Cardiac muscle cell (in vitro differentiated cells and primary cell): ENCODE results near the gene PTPRK. TPM values are rescaled to one million over a fixed set of nuclear protein-coding genes. Genes with fewer than 3 reads are reported as not detected.

Experiments used
- DNase-seq, 2 donors: peaks; one replicate each; pipeline versions ENCODE4 v3.0.0 to v3.0.0-alpha.2; 2010 to 2017; ENCODE audit warnings: low read depth in 1 of 2, low spot score in 1 of 2
- H3K27ac ChIP-seq: fragments of 200-600 bp; sonication (generic); 2 replicates; pipeline ENCODE4 v1.5.1; 2016
- H3K27me3 ChIP-seq: fragments of 200-600 bp; sonication (generic); 2 replicates; pipeline ENCODE4 v1.6.0; 2016; ENCODE audit warnings: control low read depth
- H3K36me3 ChIP-seq: fragments of 200-600 bp; sonication (generic); 2 replicates; pipeline ENCODE4 v1.5.1; 2016; ENCODE audit warnings: control low read depth
- H3K4me1 ChIP-seq: fragments of 200-600 bp; sonication (generic); 2 replicates; pipeline ENCODE4 v1.8.1; 2017; ENCODE audit warnings: low read depth, mild to moderate bottlenecking, mixed run types
- H3K4me3 ChIP-seq: fragments of 200-600 bp; sonication (generic); 2 replicates; pipeline ENCODE4 v1.5.1; 2016; ENCODE audit warnings: mild to moderate bottlenecking
- H3K9me3 ChIP-seq: fragments of 200-600 bp; sonication (generic); 2 replicates; pipeline ENCODE4 v1.5.1; 2017; ENCODE audit warnings: low read depth, mild to moderate bottlenecking, control low read depth
- polyA plus RNA-seq: library from polyadenylated mRNA; unstranded; fragments of >200 nt; fragmentation: Nextera tagmentation; extraction: Ambion mirVana; gene quantifications from 2 replicates; pipeline ENCODE4 v1.2.1, GENCODE V29; 2016
- total RNA-seq: library from RNA; depleted of rRNA; stranded (reverse); fragments of >200 nt; gene quantifications from 2 replicates; pipeline ENCODE4 v1.2.3, GENCODE V29; 2016
- TF ChIP-seq, protein P1 (sequence below): IDR thresholded peaks from 2 replicates; pipeline ENCODE4 v1.5.1; 2012; ENCODE audit warnings: low read depth, mild to moderate bottlenecking, low read length

Gene PTPRK
- total and polyA plus RNA-seq, 2 experiments from 2014 or later = 48.3 to 73.1 TPM

DNA sequence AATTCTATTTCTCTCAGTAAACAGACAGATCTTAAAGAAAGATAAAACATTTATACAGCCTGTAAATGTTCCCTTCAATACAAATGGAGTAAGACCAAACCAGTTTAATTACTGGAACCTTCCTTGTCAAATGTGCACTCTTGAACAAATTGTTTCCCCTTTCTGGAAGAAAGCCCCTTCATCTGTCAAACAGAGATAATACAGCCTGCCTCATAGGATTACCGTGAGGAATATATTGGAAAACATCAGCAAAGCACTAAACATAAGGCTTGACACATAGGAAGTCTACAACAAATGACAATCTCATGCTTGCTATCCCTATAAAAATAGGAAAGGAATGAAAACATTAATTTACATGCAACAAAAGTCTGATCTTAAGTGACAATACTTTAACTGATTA lies 173.8 kb downstream of the PTPRK start:
- TF ChIP-seq, protein P1, sequence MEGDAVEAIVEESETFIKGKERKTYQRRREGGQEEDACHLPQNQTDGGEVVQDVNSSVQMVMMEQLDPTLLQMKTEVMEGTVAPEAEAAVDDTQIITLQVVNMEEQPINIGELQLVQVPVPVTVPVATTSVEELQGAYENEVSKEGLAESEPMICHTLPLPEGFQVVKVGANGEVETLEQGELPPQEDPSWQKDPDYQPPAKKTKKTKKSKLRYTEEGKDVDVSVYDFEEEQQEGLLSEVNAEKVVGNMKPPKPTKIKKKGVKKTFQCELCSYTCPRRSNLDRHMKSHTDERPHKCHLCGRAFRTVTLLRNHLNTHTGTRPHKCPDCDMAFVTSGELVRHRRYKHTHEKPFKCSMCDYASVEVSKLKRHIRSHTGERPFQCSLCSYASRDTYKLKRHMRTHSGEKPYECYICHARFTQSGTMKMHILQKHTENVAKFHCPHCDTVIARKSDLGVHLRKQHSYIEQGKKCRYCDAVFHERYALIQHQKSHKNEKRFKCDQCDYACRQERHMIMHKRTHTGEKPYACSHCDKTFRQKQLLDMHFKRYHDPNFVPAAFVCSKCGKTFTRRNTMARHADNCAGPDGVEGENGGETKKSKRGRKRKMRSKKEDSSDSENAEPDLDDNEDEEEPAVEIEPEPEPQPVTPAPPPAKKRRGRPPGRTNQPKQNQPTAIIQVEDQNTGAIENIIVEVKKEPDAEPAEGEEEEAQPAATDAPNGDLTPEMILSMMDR = no peak
- no peaks in the 10 kb centered on the region for H3K27me3 ChIP-seq
- no peak overlapping the region for H3K4me3 ChIP-seq
- H3K4me1 ChIP-seq = peaks cover 21% of the 10 kb centered on the region
- H3K27ac ChIP-seq = no peak overlapping the region
- no peak for DNase-seq
- no peaks in the 10 kb centered on the region for H3K36me3 ChIP-seq
- no peaks in the 10 kb centered on the region for H3K9me3 ChIP-seq

- DNase-seq = no peak
- no peaks in the 10 kb centered on the region for H3K9me3 ChIP-seq
- H3K27ac ChIP-seq = no peak overlapping the region
- peaks cover 27% of the 10 kb centered on the region for H3K4me1 ChIP-seq
- TF ChIP-seq, protein P1 = no peak
- no peak overlapping the region for H3K4me3 ChIP-seq
- no peaks in the 10 kb centered on the region for H3K27me3 ChIP-seq
- no peaks in the 10 kb centered on the region for H3K36me3 ChIP-seq
Observed at GRCh38 chr6:128345278-128345677, 175.1 kb downstream of the PTPRK start.

- Histone ChIP-seq H3K36me3 (no peaks in the 10 kb centered on the region), H3K27ac (no peak overlapping the region), H3K27me3 (no peaks in the 10 kb centered on the region), H3K4me1 (peaks cover 43% of the 10 kb centered on the region), H3K9me3 (no peaks in the 10 kb centered on the region), H3K4me3 (no peak overlapping the region)
- TF ChIP-seq, protein P1 = no peak
- DNase-seq = no peak
Observed at GRCh38 chr6:128343706-128344105, 176.7 kb downstream of the PTPRK start.

DNA sequence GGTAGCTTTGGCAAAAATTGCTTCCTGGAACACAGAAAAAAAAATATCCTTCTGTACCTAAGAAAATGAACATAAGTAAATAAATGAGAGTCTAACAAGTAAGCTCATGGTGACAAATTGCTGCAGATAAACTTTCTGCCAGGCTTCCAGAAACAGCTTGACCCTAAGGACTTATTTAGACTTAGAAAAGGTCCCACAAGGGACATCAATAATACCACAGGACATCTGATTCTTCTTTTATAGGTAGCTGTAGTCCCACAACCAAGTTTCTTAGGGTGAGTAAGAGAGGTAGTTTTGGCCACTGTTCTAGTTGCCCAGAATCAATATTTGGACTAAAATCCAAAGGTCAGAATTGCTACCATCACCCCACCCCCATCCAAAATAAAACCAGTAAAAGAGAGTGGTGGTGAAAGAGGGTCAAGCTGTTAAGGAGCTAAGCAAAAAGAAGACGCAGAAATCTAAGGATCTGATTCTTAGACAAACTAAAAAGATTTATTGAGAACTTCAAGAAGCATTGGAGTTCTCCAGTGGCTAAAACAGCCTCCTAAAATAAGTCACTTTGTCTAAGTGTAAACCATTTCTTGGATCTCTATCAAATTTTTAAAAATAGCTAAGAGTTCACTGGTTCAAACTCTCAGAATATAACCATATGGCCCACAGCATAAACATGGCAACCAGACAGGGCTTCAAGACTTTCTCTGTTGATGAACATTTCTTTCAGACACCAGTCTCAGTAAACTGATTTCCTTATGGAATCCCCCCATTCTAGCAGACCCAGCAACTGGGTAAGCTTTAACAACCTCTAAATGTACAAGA lies 180.6 kb downstream of the PTPRK start:
- peak in 1 of 2 donors; percentile 5 for DNase-seq
- Histone ChIP-seq H3K4me1 (peaks cover 28% of the 10 kb centered on the region), H3K36me3 (no peaks in the 10 kb centered on the region), H3K27me3 (no peaks in the 10 kb centered on the region), H3K27ac (peak overlapping the region; percentile 75), H3K4me3 (no peak overlapping the region), H3K9me3 (no peaks in the 10 kb centered on the region)
- TF ChIP-seq, protein P1 = no peak

- no peaks in the 10 kb centered on the region for H3K36me3 ChIP-seq
- H3K27ac ChIP-seq = no peak overlapping the region
- TF ChIP-seq, protein P1 = no peak
- no peaks in the 10 kb centered on the region for H3K27me3 ChIP-seq
- DNase-seq = no peak
- no peak overlapping the region for H3K4me3 ChIP-seq
- no peaks in the 10 kb centered on the region for H3K9me3 ChIP-seq
- peaks cover 28% of the 10 kb centered on the region for H3K4me1 ChIP-seq
Observed at GRCh38 chr6:128337619-128338018, 182.8 kb downstream of the PTPRK start.
